ENCODE measurements around the gene GUCD1. TPM values are rescaled to one million over a fixed set of nuclear protein-coding genes. Genes with fewer than 3 reads are reported as not detected.

The GUCD1 gene
- polyA plus RNA-seq, 2 of the 4 experiments (the other 2 are of a cell fraction) = 37.1 to 43.5 TPM

DNA sequence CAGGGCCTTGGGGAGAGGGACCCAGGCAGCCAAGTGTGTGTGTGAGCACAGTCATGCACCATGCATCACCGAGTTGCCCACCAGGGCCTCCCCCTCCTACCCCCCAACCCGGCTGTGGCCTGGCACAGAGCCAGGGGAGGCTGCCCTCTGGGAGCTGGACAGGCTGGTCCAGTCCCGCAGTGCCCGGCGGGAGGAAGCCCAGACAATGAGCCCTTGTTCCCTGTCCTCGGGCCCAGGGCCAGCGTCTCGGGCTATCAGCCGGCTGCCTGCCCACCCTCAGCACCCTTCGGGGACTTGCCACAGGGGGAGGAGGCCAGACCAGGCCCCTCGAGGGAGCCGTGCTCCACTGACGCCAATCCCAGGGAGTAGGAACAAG is 33.4 kb upstream of the GUCD1 start:
- ChIA-PET CTCF (interaction anchor here (1.8 kb wide), 1 partner anchor 11 kb away, joined by 6 read pairs; no protein-coding TSS in a partner anchor), POLR2A (no interaction called here)
- 79% methylated on average over 3 of the region's 13 CpGs for WGBS (ENCODE audit: missing lambda C conversion rate)
- FAIRE-seq (no peak), DNase-seq (ENCODE audit: low read depth in 1 of 2, low spot score in 1 of 2) (no peak), ATAC-seq (no peak)
- Histone ChIP-seq H3K27ac (no peak overlapping the region), H3K4me1 (peaks cover 7% of the 10 kb centered on the region), H3K4me3 (no peak overlapping the region), H3K4me2 (no peak overlapping the region), H3K9me3 (no peaks in the 10 kb centered on the region)
- no peak for TF ChIP-seq ZFP36 (IDR thresholded peaks at IDR 0.05; ENCODE audit: borderline replicate concordance, partially characterized antibody)
- TF ChIP-seq FOXS1 (CRISPR knock-in tag; IDR thresholded peaks at IDR 0.05) = no peak
- TF ChIP-seq POLR2AphosphoS2 (conservative IDR thresholded peaks at IDR 0.05; ENCODE audit: low read length) = no peak
- no peak for TF ChIP-seq CHD4 (IDR thresholded peaks at IDR 0.05; ENCODE audit: borderline replicate concordance)
- no peak for TF ChIP-seq EP300 (IDR thresholded peaks at IDR 0.05)
- TF ChIP-seq MAFK (IDR thresholded peaks at IDR 0.05; ENCODE audit: partially characterized antibody) = no peak

DNA sequence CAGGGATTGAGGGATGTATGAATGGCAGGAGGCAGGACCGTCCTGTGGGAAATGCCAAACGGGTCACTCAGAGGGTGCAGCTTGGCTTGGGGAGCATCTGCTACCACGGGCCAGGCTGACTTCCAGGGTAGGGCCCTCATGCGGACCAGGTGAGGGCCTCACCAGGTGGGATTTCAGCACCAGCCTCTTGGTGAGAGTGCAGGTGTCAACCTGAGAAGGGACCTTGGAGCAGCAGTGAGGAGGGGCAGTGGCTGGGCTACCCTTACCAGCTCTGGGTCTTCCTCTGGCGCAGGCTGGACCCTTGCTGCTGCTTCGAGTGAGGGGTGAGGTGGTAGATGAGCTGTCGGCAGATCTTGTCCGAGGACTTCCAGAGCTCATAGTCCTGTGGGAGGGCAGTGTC is 33.0 kb upstream of the GUCD1 start:
- Histone ChIP-seq H3K4me1 (peaks cover 5% of the 10 kb centered on the region; the same call in 1 of the 3 replicates), H3K4me3 (no peak overlapping the region), H3K4me2 (no peak overlapping the region), H3K27ac (no peak overlapping the region), H3K9me3 (no peaks in the 10 kb centered on the region)
- no peak for ATAC-seq
- DNase-seq (ENCODE audit: low read depth in 1 of 2, low spot score in 1 of 2) = no peak
- FAIRE-seq = no peak
- TF ChIP-seq RNF2 (IDR thresholded peaks at IDR 0.05; ENCODE audit: borderline replicate concordance, low read depth) (no peak), FOSB (CRISPR knock-in tag; IDR thresholded peaks at IDR 0.05) (no peak), HOXA7 (CRISPR knock-in tag; IDR thresholded peaks at IDR 0.05) (no peak), POLR2A (IDR thresholded peaks at IDR 0.05; ENCODE audit: low read length) (no peak), PHF8 (IDR thresholded peaks at IDR 0.05; ENCODE audit: borderline replicate concordance, low read depth) (no peak), RCOR1 (IDR thresholded peaks at IDR 0.05; ENCODE audit: low read depth, low read length) (no peak), SMC3 (IDR thresholded peaks at IDR 0.05) (no peak), E2F6 (IDR thresholded peaks at IDR 0.05; ENCODE audit: borderline replicate concordance, low read depth) (no peak), REST (IDR thresholded peaks at IDR 0.05) (no peak), POLR2AphosphoS2 (conservative IDR thresholded peaks at IDR 0.05; ENCODE audit: low read length) (no peak), MAX (IDR thresholded peaks at IDR 0.05) (no peak), CHD4 (IDR thresholded peaks at IDR 0.05; ENCODE audit: borderline replicate concordance) (no peak), JUNB (IDR thresholded peaks at IDR 0.05) (no peak)
- TF ChIP-seq, protein P1, sequence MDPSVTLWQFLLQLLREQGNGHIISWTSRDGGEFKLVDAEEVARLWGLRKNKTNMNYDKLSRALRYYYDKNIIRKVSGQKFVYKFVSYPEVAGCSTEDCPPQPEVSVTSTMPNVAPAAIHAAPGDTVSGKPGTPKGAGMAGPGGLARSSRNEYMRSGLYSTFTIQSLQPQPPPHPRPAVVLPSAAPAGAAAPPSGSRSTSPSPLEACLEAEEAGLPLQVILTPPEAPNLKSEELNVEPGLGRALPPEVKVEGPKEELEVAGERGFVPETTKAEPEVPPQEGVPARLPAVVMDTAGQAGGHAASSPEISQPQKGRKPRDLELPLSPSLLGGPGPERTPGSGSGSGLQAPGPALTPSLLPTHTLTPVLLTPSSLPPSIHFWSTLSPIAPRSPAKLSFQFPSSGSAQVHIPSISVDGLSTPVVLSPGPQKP (IDR thresholded peaks at IDR 0.05; ENCODE audit: low read depth, low read length) = no peak
- TF ChIP-seq, protein P2, sequence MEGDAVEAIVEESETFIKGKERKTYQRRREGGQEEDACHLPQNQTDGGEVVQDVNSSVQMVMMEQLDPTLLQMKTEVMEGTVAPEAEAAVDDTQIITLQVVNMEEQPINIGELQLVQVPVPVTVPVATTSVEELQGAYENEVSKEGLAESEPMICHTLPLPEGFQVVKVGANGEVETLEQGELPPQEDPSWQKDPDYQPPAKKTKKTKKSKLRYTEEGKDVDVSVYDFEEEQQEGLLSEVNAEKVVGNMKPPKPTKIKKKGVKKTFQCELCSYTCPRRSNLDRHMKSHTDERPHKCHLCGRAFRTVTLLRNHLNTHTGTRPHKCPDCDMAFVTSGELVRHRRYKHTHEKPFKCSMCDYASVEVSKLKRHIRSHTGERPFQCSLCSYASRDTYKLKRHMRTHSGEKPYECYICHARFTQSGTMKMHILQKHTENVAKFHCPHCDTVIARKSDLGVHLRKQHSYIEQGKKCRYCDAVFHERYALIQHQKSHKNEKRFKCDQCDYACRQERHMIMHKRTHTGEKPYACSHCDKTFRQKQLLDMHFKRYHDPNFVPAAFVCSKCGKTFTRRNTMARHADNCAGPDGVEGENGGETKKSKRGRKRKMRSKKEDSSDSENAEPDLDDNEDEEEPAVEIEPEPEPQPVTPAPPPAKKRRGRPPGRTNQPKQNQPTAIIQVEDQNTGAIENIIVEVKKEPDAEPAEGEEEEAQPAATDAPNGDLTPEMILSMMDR (IDR thresholded peaks at IDR 0.05) = no peak
- 85% methylated on average over 7 of the region's 8 CpGs for WGBS (ENCODE audit: missing lambda C conversion rate)
- ChIA-PET POLR2A (no interaction called here), CTCF (interaction anchor here (1.8 kb wide), 1 partner anchor 11 kb away, joined by 6 read pairs; no protein-coding TSS in a partner anchor)
